GM21529 (cell line): ENCODE data around the gene RAPGEF6.
"Not testable (repeated sequence)": the region's sequence is repeated elsewhere in the genome, so short reads cannot be mapped to it uniquely, and the experiment has no call there.

Experiments
- ATAC-seq: cut with Tn5 transposase; IDR thresholded peaks from one replicate; pipeline ENCODE4 v1.9.1; 2021; ENCODE audit not compliant: unreplicated experiment

RAPGEF6 gene

GRCh38 chr5:131634996-131635683 is at the start of gene RAPGEF6:
Gene RAPGEF6, minus strand, starts transcription at chr5:131635229. Its CDS starts 199 bp downstream, at chr5:131635030.
- peak; percentile 89 for ATAC-seq

- ATAC-seq = no peak
Measured at GRCh38 chr5:131684595-131684994, 49.6 kb upstream of the RAPGEF6 start.

DNA sequence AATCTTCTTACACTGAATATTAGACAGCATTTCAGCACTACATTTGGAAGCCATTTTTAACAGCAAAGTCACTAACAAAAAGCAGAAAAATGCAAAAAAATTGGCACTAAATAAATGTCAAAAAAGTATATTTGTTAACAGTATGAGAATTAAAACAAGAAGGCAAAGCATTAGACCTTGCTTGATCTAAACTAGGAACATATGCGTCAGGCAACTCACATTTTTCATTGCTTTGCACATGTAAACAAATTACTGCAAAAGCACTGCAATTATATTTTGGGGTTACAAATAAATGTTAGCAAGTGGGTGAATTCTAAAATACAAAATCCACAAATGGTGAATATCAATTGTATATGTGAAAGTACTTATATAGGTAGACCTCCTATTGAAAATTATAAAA is 49.0 kb upstream of the RAPGEF6 start:
- ATAC-seq = no peak

- no peak for ATAC-seq
Measured at GRCh38 chr5:131682826-131683225, 47.8 kb upstream of the RAPGEF6 start.

GRCh38 chr5:131682175-131682574 is 47.1 kb upstream of the RAPGEF6 start:
- ATAC-seq = no peak

GRCh38 chr5:131679911-131680310 is 44.9 kb upstream of the RAPGEF6 start:
- ATAC-seq = no peak

GRCh38 chr5:131678273-131678672 is 43.2 kb upstream of the RAPGEF6 start:
- not testable (repeated sequence) for ATAC-seq

DNA sequence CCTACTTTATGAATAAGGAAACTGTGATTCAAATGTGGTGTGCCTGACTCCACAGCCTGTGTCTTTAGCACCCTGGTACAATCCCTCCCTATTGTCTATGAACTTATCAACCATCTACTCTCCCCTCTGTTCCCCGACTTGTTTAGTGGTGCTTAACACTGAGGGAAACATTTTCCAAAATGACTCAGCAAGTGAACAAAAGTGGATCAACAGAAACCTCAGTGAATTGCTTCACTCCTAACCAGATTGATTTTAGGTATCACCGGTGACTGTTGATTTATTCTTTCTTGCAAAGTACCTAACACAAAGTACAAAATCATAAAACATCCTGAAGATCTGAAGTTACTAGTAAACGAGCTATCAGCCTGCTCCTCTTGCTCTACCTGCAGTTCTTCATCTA is 42.1 kb upstream of the RAPGEF6 start:
- ATAC-seq = no peak

DNA sequence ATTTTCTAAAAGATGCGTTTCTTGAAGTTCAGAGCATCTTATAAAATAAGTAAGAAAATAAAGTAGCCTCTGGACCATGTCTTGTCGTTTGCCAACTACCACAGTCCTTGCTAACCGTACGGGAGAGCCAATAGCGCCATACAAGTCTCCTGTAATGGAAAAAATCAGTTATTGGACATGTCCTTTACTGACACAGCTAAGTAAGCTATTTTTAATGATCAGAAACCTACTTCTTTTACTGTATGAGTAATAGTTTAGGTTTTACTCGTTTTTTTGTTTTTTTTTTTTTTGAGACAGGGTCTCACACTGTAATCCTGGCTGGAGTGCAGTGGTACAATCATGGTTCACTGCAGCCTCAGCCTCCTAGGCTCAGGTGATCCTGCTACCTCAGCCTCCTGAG is 37.7 kb upstream of the RAPGEF6 start:
- ATAC-seq = peak; percentile 37

DNA sequence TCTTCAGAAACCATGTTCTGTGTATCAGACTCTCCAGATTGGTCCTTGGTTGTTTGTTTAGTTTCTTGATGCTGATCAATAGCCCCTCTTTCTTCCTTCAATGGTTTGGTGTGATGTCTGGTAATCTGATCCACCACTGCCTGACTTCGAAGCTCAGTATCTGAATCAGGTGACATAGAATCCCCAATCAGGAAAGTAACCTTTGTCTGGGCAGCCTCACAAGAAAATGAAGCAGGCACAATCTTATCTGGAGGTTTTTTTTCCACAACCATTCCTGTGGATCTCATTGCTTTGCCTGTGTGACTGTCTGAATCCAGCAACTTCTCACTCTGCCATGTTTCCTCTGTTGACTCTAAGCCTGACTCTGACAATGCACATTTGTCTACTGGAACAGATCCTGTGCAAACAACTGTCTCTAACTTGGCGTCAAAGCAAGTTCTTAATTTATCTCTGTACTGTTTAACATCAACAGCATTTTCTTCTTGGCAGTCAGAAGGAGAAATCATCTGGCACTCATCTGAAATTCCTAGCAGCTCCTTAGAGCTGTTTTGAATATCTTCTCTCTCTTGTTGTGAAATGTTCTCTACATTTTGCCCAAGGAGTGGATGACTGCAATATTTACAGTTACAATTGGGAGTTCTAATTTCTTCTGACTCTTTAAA is 37.1 kb upstream of the RAPGEF6 start:
- ATAC-seq = no peak

DNA sequence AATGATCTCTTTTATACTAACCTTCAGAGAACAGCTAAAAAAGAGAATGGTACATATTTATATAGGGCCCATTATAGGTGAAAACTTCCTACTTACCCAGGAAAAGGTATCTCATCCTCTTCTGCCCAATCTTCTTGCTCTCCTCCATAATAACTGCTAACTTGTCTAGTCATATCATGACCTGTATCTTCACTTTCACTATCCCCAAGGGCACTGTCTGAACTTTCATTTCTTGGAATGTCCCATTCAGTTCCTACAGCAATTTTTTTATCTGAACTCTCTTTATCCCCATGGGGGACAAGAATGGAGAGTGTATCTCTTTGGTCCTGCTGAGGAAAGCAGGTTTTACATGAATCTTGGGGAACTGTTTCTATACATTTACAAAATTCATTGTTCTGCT is 36.4 kb upstream of the RAPGEF6 start:
- peak; percentile 52 for ATAC-seq

DNA sequence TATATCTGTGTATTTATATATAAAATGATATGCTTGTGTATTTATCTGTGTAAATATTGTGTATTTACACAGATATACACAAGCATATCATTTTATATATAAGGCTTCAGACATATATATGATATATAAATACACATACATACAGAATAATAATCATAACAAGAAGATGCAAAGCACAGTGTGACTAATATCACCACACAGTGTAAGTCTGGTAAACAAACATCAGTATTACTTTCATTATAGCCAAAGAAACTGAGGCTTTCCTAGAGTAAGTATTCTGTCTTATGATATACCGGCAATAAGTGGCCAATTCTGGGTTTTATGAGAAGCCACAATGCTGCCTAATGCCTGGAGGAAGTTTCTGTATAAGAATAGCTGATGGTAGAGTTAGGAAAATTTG is 29.9 kb upstream of the RAPGEF6 start:
- ATAC-seq = peak; percentile 59

DNA sequence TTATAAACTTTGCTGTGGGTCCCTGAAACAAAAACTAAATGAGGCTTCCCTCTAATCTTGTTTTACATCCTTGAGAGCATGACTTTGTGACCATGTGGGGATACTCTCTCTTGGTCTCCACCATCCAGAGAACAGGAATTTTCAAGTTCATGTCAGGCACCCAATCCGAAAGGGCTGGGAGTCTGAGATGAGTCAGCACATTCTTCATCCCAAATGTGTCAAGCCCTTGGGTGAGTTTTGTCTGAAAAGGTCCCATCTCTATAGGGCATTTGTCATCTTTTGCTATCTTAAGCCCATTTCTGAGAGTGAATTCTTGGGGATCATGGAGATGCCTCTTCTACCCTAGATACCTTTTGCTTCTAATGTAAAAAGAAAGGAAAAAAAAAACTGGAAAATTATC is 26.9 kb upstream of the RAPGEF6 start:
- no peak for ATAC-seq

- no peak for ATAC-seq
Measured at GRCh38 chr5:131659841-131660240, 24.8 kb upstream of the RAPGEF6 start.

- ATAC-seq = no peak
Measured at GRCh38 chr5:131659290-131659689, 24.3 kb upstream of the RAPGEF6 start.

DNA sequence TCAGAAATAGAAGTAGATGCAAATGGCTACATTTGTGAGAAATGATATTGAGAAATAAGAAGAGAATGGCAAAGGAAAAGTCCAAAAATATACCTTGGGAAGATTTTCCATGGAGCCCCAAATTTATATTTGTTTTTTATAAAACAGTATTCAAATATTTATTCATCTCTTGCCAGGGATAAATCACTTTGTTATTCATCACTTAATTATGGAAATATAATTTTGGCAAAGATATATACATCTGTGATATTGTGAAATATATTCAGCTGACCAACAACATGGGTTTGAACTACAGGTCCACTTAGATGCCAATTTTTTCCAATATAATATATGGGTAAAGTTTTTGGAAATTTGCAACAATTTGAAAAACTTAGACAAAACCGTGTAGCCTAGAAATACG is 19.7 kb upstream of the RAPGEF6 start:
- ATAC-seq = no peak

GRCh38 chr5:131654309-131654708 is 19.3 kb upstream of the RAPGEF6 start:
- ATAC-seq = no peak

GRCh38 chr5:131649161-131649560 is 14.1 kb upstream of the RAPGEF6 start:
- ATAC-seq = no peak

- peak; percentile 85 for ATAC-seq
Measured at GRCh38 chr5:131647048-131647769, 12.2 kb upstream of the RAPGEF6 start.

- no peak for ATAC-seq
Measured at GRCh38 chr5:131644822-131645221, 9.8 kb upstream of the RAPGEF6 start.

DNA sequence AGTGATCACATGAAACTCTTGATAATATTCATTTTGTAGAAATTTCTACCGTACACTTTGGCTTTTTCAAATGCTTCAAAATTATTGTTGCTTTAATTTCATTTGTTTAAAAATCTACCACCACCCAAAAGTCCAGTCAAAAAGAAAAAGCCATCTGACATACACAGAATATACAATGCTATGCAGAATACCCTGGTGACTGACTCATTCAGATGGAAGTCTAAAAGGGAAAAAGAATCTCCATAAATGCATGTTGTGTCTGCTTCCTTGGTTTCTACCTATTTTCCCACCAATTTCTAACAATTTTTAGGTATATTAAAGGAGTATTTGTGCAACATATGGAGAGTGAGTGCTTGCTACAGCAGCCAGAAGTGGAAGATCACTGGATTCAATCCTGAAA is 9.3 kb upstream of the RAPGEF6 start:
- ATAC-seq = no peak

DNA sequence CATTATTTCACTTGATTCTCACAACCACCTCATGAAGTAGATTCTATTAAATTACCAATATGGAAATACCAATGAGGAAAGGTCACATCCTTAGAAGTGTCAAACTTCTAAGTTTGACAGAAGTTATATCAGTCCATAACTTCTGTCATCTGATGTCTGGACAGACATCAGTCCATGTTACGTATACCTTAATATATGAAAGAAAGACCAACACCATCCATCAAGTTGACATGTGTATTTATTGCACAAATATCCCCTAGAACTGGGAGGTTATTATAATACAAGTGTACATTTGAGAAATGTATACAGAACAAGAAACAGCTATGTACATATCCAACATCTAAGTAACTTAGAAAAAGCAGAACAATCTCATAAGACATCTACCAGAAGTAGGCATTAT is 6.5 kb upstream of the RAPGEF6 start:
- no peak for ATAC-seq
